H9 (cell line): ENCODE data around the gene S100A4. TPM values are rescaled to one million over a fixed set of nuclear protein-coding genes. Genes with fewer than 3 reads are reported as not detected.

Experiments used
- DNase-seq: peaks from one replicate; pipeline ENCODE4 v3.0.0-alpha.2; 2017
- H2AFZ ChIP-seq: one replicate; pipeline ENCODE4 v1.6.1; 2013; ENCODE audit warnings: mild to moderate bottlenecking, low read length, control low read depth, moderate library complexity
- H2AK5ac ChIP-seq: 2 replicates; pipeline ENCODE4 v1.6.1; 2013; ENCODE audit warnings: low read length, control low read depth, mixed read lengths; ENCODE audit not compliant: insufficient read length
- H2BK120ac ChIP-seq: one replicate; pipeline ENCODE4 v1.6.1; 2013; ENCODE audit warnings: low read depth, mild to moderate bottlenecking, low read length, control low read depth, inconsistent platforms; ENCODE audit not compliant: poor library complexity, severe bottlenecking
- H2BK12ac ChIP-seq: 2 replicates; pipeline ENCODE4 v1.6.1; 2013; ENCODE audit warnings: low read length, control low read depth, mixed read lengths, low read depth; ENCODE audit not compliant: insufficient read length
- H2BK15ac ChIP-seq: 2 replicates; pipeline ENCODE4 v1.6.1; 2013; ENCODE audit warnings: low read depth, low read length, control low read depth
- H2BK20ac ChIP-seq: one replicate; pipeline ENCODE4 v1.6.1; 2013; ENCODE audit warnings: low read depth, mild to moderate bottlenecking, low read length, control low read depth, inconsistent platforms; ENCODE audit not compliant: poor library complexity, severe bottlenecking
- H2BK5ac ChIP-seq: 2 replicates; pipeline ENCODE4 v1.6.1; 2013; ENCODE audit warnings: low read length, control low read depth, mixed read lengths; ENCODE audit not compliant: insufficient read length
- H3K14ac ChIP-seq: 2 replicates; pipeline ENCODE4 v1.6.1; 2013; ENCODE audit warnings: low read length, control low read depth; ENCODE audit not compliant: insufficient read depth
- H3K18ac ChIP-seq: 2 replicates; pipeline ENCODE4 v1.6.1; 2013; ENCODE audit warnings: low read depth, mild to moderate bottlenecking, mixed read lengths, low read length, control low read depth; ENCODE audit not compliant: insufficient read length
- H3K23ac ChIP-seq: 2 replicates; pipeline ENCODE4 v1.6.1; 2013; ENCODE audit warnings: low read length, control low read depth, mixed read lengths, low read depth; ENCODE audit not compliant: insufficient read length
- H3K23me2 ChIP-seq: 2 replicates; pipeline ENCODE4 v1.6.1; 2013; ENCODE audit warnings: low read depth, mild to moderate bottlenecking, mixed read lengths, low read length, control low read depth; ENCODE audit not compliant: insufficient read length, poor library complexity, severe bottlenecking
- H3K27ac ChIP-seq: 2 replicates; pipeline ENCODE4 v1.5.1; 2013; ENCODE audit warnings: low read length, control low read depth, mixed read lengths, low read depth; ENCODE audit not compliant: insufficient read length
- H3K27me3 ChIP-seq: 2 replicates; pipeline ENCODE4 v1.6.1; 2013; ENCODE audit warnings: low read length, control low read depth, inconsistent platforms; ENCODE audit not compliant: insufficient read depth
- H3K4ac ChIP-seq: 2 replicates; pipeline ENCODE4 v1.6.1; 2013; ENCODE audit warnings: low read depth, mild to moderate bottlenecking, control low read depth, inconsistent platforms, low read length, moderate library complexity
- H3K4me1 ChIP-seq: 2 replicates; pipeline ENCODE4 v1.6.1; 2013; ENCODE audit warnings: low read length, control low read depth, inconsistent platforms; ENCODE audit not compliant: insufficient read depth
- H3K4me2 ChIP-seq: 2 replicates; pipeline ENCODE4 v1.6.1; 2013; ENCODE audit warnings: low read length, control low read depth, mixed read lengths; ENCODE audit not compliant: insufficient read length, insufficient read depth
- H3K56ac ChIP-seq: 2 replicates; pipeline ENCODE4 v1.6.1; 2013; ENCODE audit warnings: low read depth, mild to moderate bottlenecking, mixed read lengths, low read length, control low read depth; ENCODE audit not compliant: insufficient read length
- H3K79me1 ChIP-seq: 2 replicates; pipeline ENCODE4 v1.6.1; 2013; ENCODE audit warnings: low read depth, mild to moderate bottlenecking, moderate library complexity, low read length, control low read depth, inconsistent platforms; ENCODE audit not compliant: insufficient read depth, poor library complexity, severe bottlenecking
- H3K79me2 ChIP-seq: 2 replicates; pipeline ENCODE4 v1.6.1; 2013; ENCODE audit warnings: low read length, control low read depth, inconsistent platforms; ENCODE audit not compliant: insufficient read depth
- H3K9ac ChIP-seq: 2 replicates; pipeline ENCODE4 v1.6.1; 2013; ENCODE audit warnings: low read length, control low read depth, mixed read lengths; ENCODE audit not compliant: insufficient read length; ENCODE audit errors: extremely low read depth
- H3K9me3 ChIP-seq: one replicate; pipeline ENCODE4 v1.6.1; 2013; ENCODE audit warnings: low read depth, low read length, inconsistent platforms; ENCODE audit not compliant: control insufficient read depth
- H3T11ph ChIP-seq: one replicate; pipeline ENCODE4 v1.6.1; 2013; ENCODE audit warnings: mild to moderate bottlenecking, low read length, control low read depth, inconsistent platforms
- H4K20me1 ChIP-seq: one replicate; pipeline ENCODE4 v1.6.1; 2013; ENCODE audit not compliant: control insufficient read depth, insufficient read length, insufficient read depth
- H4K5ac ChIP-seq: 2 replicates; pipeline ENCODE4 v1.6.1; 2013; ENCODE audit warnings: low read depth, mild to moderate bottlenecking, mixed read lengths, low read length, control low read depth; ENCODE audit not compliant: insufficient read length
- H4K8ac ChIP-seq: replicated peaks from 2 replicates; pipeline ENCODE4 v1.6.1; 2013; ENCODE audit warnings: low read length, control low read depth, mixed read lengths, low read depth; ENCODE audit not compliant: insufficient read length
- H4K91ac ChIP-seq: 2 replicates; pipeline ENCODE4 v1.6.1; 2013; ENCODE audit warnings: low read depth, mild to moderate bottlenecking, moderate library complexity, mixed read lengths, low read length, control low read depth; ENCODE audit not compliant: insufficient read length
- H3K27ac Mint-ChIP-seq, 3 experiments: 2 replicates in 2 of 3; 3 replicates in 1 of 3; pipeline ENCODE4 v1.8.0; 2020 to 2021; ENCODE audit warnings: mixed read lengths in 3 of 3, mild to moderate bottlenecking in 1 of 3, moderate library complexity in 1 of 3
- H3K27me3 Mint-ChIP-seq: 2 replicates; pipeline ENCODE4 v1.8.0; 2021; ENCODE audit warnings: low read depth, mild to moderate bottlenecking, moderate library complexity, mixed read lengths
- H3K36me3 Mint-ChIP-seq, 3 experiments: 2 replicates in 2 of 3; 3 replicates in 1 of 3; pipeline ENCODE4 v1.8.0; 2020 to 2021; ENCODE audit warnings: low read depth in 3 of 3, mixed read lengths in 3 of 3; ENCODE audit not compliant: insufficient read depth in 1 of 3
- H3K4me1 Mint-ChIP-seq, 2 experiments: 2 replicates each; pipeline ENCODE4 v1.8.0; 2020; ENCODE audit warnings: mixed read lengths in 2 of 2
- H3K4me3 Mint-ChIP-seq, 2 experiments: 2 replicates in 1 of 2; 3 replicates in 1 of 2; pipeline ENCODE4 v1.8.0; 2020 to 2021; ENCODE audit warnings: mild to moderate bottlenecking in 2 of 2, mixed read lengths in 2 of 2, moderate library complexity in 1 of 2
- H3K9me3 Mint-ChIP-seq, 2 experiments: 2 replicates in 1 of 2; 3 replicates in 1 of 2; pipeline ENCODE4 v1.8.0; 2020; ENCODE audit warnings: mild to moderate bottlenecking in 2 of 2, mixed read lengths in 2 of 2, moderate library complexity in 1 of 2
- WGBS: extraction: QIAGEN DNeasy Blood & Tissue Kit; methylation state at CpG from one replicate; pipeline ENCODE4 v1.1.7; 2013; ENCODE audit warnings: missing lambda C conversion rate, low lambda C conversion rate, mixed read lengths; ENCODE audit not compliant: insufficient read length; ENCODE audit errors: extremely low coverage; 5-methylcytosine and 5-hydroxymethylcytosine counted together
- long read RNA-seq: library from polyadenylated mRNA; unstranded; transcript quantifications from one replicate; pipeline ENCODE4 v2.0.0, GENCODE V29; 2020
- total RNA-seq: library from RNA; stranded (reverse); gene quantifications from 2 replicates; pipeline ENCODE4 v1.2.1, GENCODE V29; 2021
- TF ChIP-seq, protein P1 (sequence below): fragments of 200-600 bp; sonication (generic); conservative IDR thresholded peaks from 3 replicates; pipeline ENCODE4 v1.8.0; 2021; ENCODE audit warnings: antibody characterized with exemption, mild to moderate bottlenecking

S100A4 gene
- total RNA-seq: 9.0 and 9.3 TPM in 2 replicates
- long read RNA-seq, transcript S100A4-204 (3 exons, 600 nt): major isoform, 5 of 7 reads
- long read RNA-seq, partial matches to known transcripts: 0 of 7 reads
- long read RNA-seq, other reads (novel, unspliced or antisense): 1 of 7 reads

GRCh38 chr1:153545067-153546055, at the start of gene S100A4:
TSS of gene S100A4 (minus strand) at chr1:153545806. CDS start at chr1:153544794, 1,012 bp downstream.
- Histone ChIP-seq H3K18ac (peak within 1 kb of the TSS; percentile 45), H2BK15ac (no peak within 1 kb of the TSS), H3T11ph (no peak within 1 kb of the TSS), H3K27me3 (no peaks in the 10 kb centered on the region), H4K91ac (no peak within 1 kb of the TSS), H4K20me1 (no peaks in the 10 kb centered on the region), H3K27ac (no peak within 1 kb of the TSS), H3K4me2 (peak within 1 kb of the TSS; percentile 27), H4K8ac (no peak within 1 kb of the TSS), H3K4ac (no peak within 1 kb of the TSS), H3K79me1 (no peaks in the 10 kb centered on the region), H3K23me2 (no peaks in the 10 kb centered on the region), H3K14ac (0 out of 2 replicates have a peak within 1 kb of the TSS, but pooled peaks have one; percentile 1), H2BK12ac (no peak within 1 kb of the TSS), H4K5ac (no peak within 1 kb of the TSS), H3K23ac (no peak within 1 kb of the TSS), H2BK120ac (no peak within 1 kb of the TSS), H2AK5ac (no peak within 1 kb of the TSS), H2BK20ac (no peak within 1 kb of the TSS), H3K4me1 (peaks cover 6% of the 10 kb centered on the region; the same call in 1 of the 2 replicates), H3K56ac (no peak within 1 kb of the TSS), H2AFZ (no peak within 1 kb of the TSS), H2BK5ac (no peak within 1 kb of the TSS), H3K79me2 (no peaks in the 10 kb centered on the region), H3K9me3 (no peaks in the 10 kb centered on the region), H3K9ac (peak within 1 kb of the TSS; percentile 10)
- Mint-ChIP-seq H3K9me3 (no peaks in the 10 kb centered on the region), H3K27ac (peak within 1 kb of the TSS; percentile 74 to 97 (median 80); a peak in 6 of 7 replicates), H3K4me1 (peaks cover 48 to 62% of the 10 kb centered on the region in 2 experiments), H3K36me3 (no peaks in the 10 kb centered on the region; a peak in 1 of 7 replicates), H3K27me3 (peaks cover 3% of the 10 kb centered on the region), H3K4me3 (peak within 1 kb of the TSS in 1 of 2 experiments; percentile 62; a peak in 4 of 5 replicates)
- TF ChIP-seq, protein P1, sequence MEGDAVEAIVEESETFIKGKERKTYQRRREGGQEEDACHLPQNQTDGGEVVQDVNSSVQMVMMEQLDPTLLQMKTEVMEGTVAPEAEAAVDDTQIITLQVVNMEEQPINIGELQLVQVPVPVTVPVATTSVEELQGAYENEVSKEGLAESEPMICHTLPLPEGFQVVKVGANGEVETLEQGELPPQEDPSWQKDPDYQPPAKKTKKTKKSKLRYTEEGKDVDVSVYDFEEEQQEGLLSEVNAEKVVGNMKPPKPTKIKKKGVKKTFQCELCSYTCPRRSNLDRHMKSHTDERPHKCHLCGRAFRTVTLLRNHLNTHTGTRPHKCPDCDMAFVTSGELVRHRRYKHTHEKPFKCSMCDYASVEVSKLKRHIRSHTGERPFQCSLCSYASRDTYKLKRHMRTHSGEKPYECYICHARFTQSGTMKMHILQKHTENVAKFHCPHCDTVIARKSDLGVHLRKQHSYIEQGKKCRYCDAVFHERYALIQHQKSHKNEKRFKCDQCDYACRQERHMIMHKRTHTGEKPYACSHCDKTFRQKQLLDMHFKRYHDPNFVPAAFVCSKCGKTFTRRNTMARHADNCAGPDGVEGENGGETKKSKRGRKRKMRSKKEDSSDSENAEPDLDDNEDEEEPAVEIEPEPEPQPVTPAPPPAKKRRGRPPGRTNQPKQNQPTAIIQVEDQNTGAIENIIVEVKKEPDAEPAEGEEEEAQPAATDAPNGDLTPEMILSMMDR: no peak
- WGBS: no CpG with 5 or more reads among the region's 19 CpGs
- peak; percentile 97 for DNase-seq
